OCI-LY1 (cell line): Measurements from ENCODE around the gene ITGB3.

Experiments
- H2AFZ ChIP-seq: fragments of 200-600 bp; sonication (generic), shearing (Covaris generic); 2 replicates; pipeline ENCODE4 v1.6.0; 2014; ENCODE audit warnings: antibody characterized with exemption, mild to moderate bottlenecking, low read length
- H3F3A ChIP-seq: fragments of 200-600 bp; sonication (generic), shearing (Covaris generic); 2 replicates; pipeline ENCODE4 v1.6.0; 2014; ENCODE audit warnings: mild to moderate bottlenecking, antibody characterized with exemption, low read length, moderate library complexity; ENCODE audit not compliant: insufficient read depth
- H3K27ac ChIP-seq: fragments of 200-600 bp; sonication (generic); 2 replicates; pipeline ENCODE4 v1.5.1; 2014; ENCODE audit warnings: low read length, mixed run types, mild to moderate bottlenecking, low read depth; ENCODE audit not compliant: poor library complexity, severe bottlenecking
- H3K27me3 ChIP-seq: fragments of 200-600 bp; sonication (generic); 2 replicates; pipeline ENCODE4 v1.6.0; 2014; ENCODE audit warnings: antibody characterized with exemption, mild to moderate bottlenecking, low read length, moderate library complexity; ENCODE audit not compliant: insufficient read depth
- H3K36me3 ChIP-seq: fragments of 200-600 bp; sonication (generic); 2 replicates; pipeline ENCODE4 v1.6.1; 2014; ENCODE audit warnings: mild to moderate bottlenecking, antibody characterized with exemption, low read length, moderate library complexity, mixed read lengths; ENCODE audit not compliant: insufficient read depth
- H3K4me1 ChIP-seq: fragments of 200-600 bp; sonication (generic); 2 replicates; pipeline ENCODE4 v1.5.1; 2014; ENCODE audit warnings: mild to moderate bottlenecking, low read length, moderate library complexity; ENCODE audit not compliant: insufficient read depth, severe bottlenecking
- H3K4me2 ChIP-seq: fragments of 200-600 bp; sonication (generic), shearing (Covaris generic); 2 replicates; pipeline ENCODE4 v1.6.1; 2014; ENCODE audit warnings: low read length
- H3K4me3 ChIP-seq: fragments of 200-600 bp; sonication (generic); 2 replicates; pipeline ENCODE4 v1.5.1; 2014; ENCODE audit warnings: low read length, low read depth, mild to moderate bottlenecking, mixed read lengths; ENCODE audit not compliant: poor library complexity, severe bottlenecking
- H3K79me2 ChIP-seq: fragments of 200-600 bp; shearing (Covaris generic); 2 replicates; pipeline ENCODE4 v1.6.1; 2016; ENCODE audit warnings: mixed run types, low read length, mixed read lengths; ENCODE audit not compliant: insufficient read depth
- H3K9ac ChIP-seq: fragments of 200-600 bp; sonication (generic), shearing (Covaris generic); 2 replicates; pipeline ENCODE4 v1.6.1; 2014; ENCODE audit warnings: mild to moderate bottlenecking, low read length, mixed read lengths
- H3K9me2 ChIP-seq: fragments of 200-600 bp; sonication (generic), shearing (Covaris generic); 2 replicates; pipeline ENCODE4 v1.6.1; 2014; ENCODE audit warnings: low read depth, mild to moderate bottlenecking, low read length, mixed read lengths
- H3K9me3 ChIP-seq: fragments of 200-600 bp; shearing (Covaris generic); 2 replicates; pipeline ENCODE4 v1.6.1; 2014; ENCODE audit warnings: low read length, mixed read lengths
- H4K20me1 ChIP-seq: fragments of 200-600 bp; sonication (generic), shearing (Covaris generic); 2 replicates; pipeline ENCODE4 v1.6.0; 2016; ENCODE audit warnings: mild to moderate bottlenecking, low read length; ENCODE audit not compliant: insufficient read depth
- EZH2 ChIP-seq: fragments of 200-600 bp; sonication (generic), shearing (Covaris generic); IDR thresholded peaks from 2 replicates; pipeline ENCODE4 v1.8.0; 2017; ENCODE audit warnings: borderline replicate concordance, mixed run types, mild to moderate bottlenecking, antibody characterized with exemption, low read length, moderate library complexity, mixed read lengths
- TF ChIP-seq, protein P1 (sequence below): fragments of 200-600 bp; sonication (generic), shearing (Covaris generic); IDR thresholded peaks from 2 replicates; pipeline ENCODE4 v1.5.1; 2017; ENCODE audit warnings: mild to moderate bottlenecking, antibody characterized with exemption, low read length, moderate library complexity, mixed read lengths

The ITGB3 gene

DNA sequence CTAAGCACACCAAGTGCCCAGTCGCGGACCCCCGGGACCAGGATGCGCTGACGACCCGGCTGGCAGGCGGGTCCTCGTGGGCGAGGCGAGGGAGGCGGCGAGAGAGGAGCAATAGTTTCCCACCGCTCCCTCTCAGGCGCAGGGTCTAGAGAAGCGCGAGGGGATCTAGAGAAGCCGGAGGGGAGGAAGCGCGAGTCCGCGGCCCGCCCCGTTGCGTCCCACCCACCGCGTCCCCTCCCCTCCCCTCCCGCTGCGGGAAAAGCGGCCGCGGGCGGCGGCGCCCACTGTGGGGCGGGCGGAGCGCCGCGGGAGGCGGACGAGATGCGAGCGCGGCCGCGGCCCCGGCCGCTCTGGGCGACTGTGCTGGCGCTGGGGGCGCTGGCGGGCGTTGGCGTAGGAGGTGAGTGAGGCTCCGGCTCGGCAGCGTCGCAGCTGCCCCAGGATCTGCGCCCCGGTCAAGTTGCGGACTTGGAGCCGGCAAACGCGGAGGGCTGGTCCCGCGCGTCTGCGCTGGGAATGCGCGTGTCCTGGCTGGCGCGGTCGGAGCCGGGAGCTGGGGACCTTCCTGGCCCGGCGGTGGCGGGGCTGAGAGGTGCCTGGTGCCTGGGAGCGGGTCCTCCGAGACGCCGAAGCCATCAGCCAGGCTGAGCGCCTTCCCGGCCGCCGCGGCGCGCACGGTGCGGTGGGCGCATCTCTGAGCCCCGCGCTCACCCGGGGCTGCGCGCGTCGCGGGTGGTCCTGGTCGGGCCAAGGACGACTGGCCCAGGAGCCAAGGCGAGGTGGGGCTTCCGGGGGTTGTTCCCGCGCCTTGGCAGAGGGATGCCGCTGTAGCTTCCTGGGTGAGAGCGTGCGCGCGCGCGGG lies at the start of gene ITGB3:
TSS of gene ITGB3 (plus strand) at position 287 of the 862 bp plus-strand sequence. CDS start at position 322, 35 bp downstream.
- TF ChIP-seq, protein P1, sequence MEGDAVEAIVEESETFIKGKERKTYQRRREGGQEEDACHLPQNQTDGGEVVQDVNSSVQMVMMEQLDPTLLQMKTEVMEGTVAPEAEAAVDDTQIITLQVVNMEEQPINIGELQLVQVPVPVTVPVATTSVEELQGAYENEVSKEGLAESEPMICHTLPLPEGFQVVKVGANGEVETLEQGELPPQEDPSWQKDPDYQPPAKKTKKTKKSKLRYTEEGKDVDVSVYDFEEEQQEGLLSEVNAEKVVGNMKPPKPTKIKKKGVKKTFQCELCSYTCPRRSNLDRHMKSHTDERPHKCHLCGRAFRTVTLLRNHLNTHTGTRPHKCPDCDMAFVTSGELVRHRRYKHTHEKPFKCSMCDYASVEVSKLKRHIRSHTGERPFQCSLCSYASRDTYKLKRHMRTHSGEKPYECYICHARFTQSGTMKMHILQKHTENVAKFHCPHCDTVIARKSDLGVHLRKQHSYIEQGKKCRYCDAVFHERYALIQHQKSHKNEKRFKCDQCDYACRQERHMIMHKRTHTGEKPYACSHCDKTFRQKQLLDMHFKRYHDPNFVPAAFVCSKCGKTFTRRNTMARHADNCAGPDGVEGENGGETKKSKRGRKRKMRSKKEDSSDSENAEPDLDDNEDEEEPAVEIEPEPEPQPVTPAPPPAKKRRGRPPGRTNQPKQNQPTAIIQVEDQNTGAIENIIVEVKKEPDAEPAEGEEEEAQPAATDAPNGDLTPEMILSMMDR, result peak; percentile 35
- no peak for TF ChIP-seq EZH2
- peak within 1 kb of the TSS; percentile 22 for H2AFZ ChIP-seq
- no peaks in the 10 kb centered on the region for H4K20me1 ChIP-seq
- H3K4me1 ChIP-seq, result peaks cover 12% of the 10 kb centered on the region
- no peaks in the 10 kb centered on the region for H3K9me3 ChIP-seq
- no peaks in the 10 kb centered on the region for H3K36me3 ChIP-seq
- H3K4me3 ChIP-seq, result peak within 1 kb of the TSS; percentile 69
- H3K27me3 ChIP-seq, result no peaks in the 10 kb centered on the region
- no peak within 1 kb of the TSS for H3K27ac ChIP-seq
- peak within 1 kb of the TSS; percentile 58 for H3K9ac ChIP-seq
- H3F3A ChIP-seq, result no peaks in the 10 kb centered on the region
- H3K9me2 ChIP-seq, result no peaks in the 10 kb centered on the region
- peak within 1 kb of the TSS; percentile 98 for H3K4me2 ChIP-seq
- no peaks in the 10 kb centered on the region for H3K79me2 ChIP-seq

DNA sequence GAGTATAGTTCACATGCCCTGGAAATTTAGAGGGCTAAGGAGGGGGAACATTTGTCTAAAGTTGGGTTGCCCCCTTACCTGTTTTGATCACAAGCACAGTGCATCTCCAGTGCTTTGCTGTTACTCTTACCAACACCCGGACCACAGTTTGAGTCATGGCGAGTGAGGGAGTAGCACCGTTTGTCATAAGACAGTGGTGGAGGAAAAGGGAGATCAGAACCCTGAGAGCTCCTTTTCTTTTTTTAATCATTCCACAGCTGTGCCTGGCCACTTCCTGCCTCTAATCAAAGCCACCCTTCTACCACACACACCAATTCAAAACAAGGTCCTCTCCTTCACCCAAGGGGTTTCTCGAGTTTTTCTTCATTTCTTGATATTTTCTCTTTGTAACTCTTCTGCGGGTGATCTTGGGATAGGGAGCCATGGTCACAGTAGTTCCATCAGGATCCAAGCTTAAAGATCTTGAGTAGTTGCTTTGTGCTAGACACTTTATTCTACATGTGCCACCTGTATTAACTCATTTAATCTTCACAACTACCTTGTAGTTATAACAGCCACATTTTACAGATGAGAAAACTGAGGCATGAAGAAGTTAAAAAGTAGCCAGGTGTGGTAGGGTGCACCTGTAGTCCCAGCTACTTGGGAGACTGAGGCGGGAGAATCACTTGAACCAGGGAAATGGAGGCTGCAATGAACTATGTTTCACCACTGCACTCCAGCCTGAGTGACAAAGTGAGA lies 49.5 kb upstream of the ITGB3 start:
- H3K9ac ChIP-seq, result peak overlapping the region; percentile 68
- no peaks in the 10 kb centered on the region for H3K9me3 ChIP-seq
- TF ChIP-seq, protein P1, result no peak
- peak overlapping the region; percentile 99 for H3K27ac ChIP-seq
- H3K79me2 ChIP-seq, result no peaks in the 10 kb centered on the region
- H3K4me2 ChIP-seq, result peak overlapping the region; percentile 75
- no peaks in the 10 kb centered on the region for H3K27me3 ChIP-seq
- H3K36me3 ChIP-seq, result no peaks in the 10 kb centered on the region
- H3K9me2 ChIP-seq, result no peaks in the 10 kb centered on the region
- peaks cover 76% of the 10 kb centered on the region for H3K4me1 ChIP-seq
- H3F3A ChIP-seq, result peaks cover 7% of the 10 kb centered on the region
- H4K20me1 ChIP-seq, result no peaks in the 10 kb centered on the region
- no peak overlapping the region for H2AFZ ChIP-seq
- H3K4me3 ChIP-seq, result peak overlapping the region; percentile 51

DNA sequence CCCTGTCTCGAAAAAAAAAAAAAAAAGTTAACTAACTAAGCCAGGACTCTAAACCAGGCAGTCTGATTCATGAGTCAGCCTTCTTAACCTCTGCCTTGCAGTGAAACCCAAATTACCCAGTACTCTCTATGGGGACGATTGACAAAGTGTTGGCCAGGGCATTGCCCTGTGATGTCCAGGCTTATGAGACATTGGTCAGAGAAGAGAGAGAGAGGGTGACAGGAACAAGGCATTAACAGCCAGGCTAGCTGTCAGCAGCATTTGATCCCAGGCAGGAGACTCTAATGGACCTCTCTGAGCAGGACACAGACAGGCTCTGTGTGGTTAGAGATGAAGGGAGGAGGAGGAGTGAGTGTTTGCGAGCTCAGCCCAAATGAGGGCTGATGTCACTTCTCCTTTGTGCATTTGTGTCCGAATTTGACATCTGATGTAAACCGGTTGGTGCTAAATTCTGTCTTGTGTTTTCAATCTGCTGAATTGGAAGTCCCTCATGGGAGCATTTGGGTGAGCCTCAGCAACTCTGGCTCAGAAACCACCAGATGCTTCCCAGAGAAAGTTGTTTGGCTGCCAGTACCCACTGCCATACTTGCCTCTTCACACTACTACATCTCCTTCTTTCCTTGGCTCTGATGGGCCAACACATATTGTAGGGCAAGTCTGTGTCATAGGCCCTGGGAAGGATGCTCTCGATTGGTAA lies 48.8 kb upstream of the ITGB3 start:
- H3K9me3 ChIP-seq, result no peaks in the 10 kb centered on the region
- H3K27ac ChIP-seq, result peak overlapping the region; percentile 99
- H3K4me3 ChIP-seq, result peak overlapping the region; percentile 51
- H3K36me3 ChIP-seq, result no peaks in the 10 kb centered on the region
- H2AFZ ChIP-seq, result no peak overlapping the region
- peaks cover 73% of the 10 kb centered on the region for H3K4me1 ChIP-seq
- H3K27me3 ChIP-seq, result no peaks in the 10 kb centered on the region
- no peaks in the 10 kb centered on the region for H3K9me2 ChIP-seq
- peak overlapping the region; percentile 75 for H3K4me2 ChIP-seq
- no peaks in the 10 kb centered on the region for H4K20me1 ChIP-seq
- peaks cover 7% of the 10 kb centered on the region for H3F3A ChIP-seq
- no peaks in the 10 kb centered on the region for H3K79me2 ChIP-seq
- peak overlapping the region; percentile 68 for H3K9ac ChIP-seq
- no peak for TF ChIP-seq EZH2
- TF ChIP-seq, protein P1, result no peak
